Head of caudate nucleus (tissue), 42 donors: Measurements from ENCODE around the gene SCAF8.
"Not testable (repeated sequence)": the region's sequence is repeated elsewhere in the genome, so short reads cannot be mapped to it uniquely, and the experiment has no call there.

Experiments
- DNase-seq, 42 donors: peaks; one replicate each; pipeline versions ENCODE4 v3.0.0 to v3.0.0-alpha.2; 2020 to 2021; ENCODE audit warnings: mixed read lengths in 7 of 42
- intact Hi-C: fragments of 100-400 bp; cut with DNase I; formaldehyde crosslinking; loops from one replicate; pipeline ENCODE4 v1.15.0; 2022

The SCAF8 gene

DNA sequence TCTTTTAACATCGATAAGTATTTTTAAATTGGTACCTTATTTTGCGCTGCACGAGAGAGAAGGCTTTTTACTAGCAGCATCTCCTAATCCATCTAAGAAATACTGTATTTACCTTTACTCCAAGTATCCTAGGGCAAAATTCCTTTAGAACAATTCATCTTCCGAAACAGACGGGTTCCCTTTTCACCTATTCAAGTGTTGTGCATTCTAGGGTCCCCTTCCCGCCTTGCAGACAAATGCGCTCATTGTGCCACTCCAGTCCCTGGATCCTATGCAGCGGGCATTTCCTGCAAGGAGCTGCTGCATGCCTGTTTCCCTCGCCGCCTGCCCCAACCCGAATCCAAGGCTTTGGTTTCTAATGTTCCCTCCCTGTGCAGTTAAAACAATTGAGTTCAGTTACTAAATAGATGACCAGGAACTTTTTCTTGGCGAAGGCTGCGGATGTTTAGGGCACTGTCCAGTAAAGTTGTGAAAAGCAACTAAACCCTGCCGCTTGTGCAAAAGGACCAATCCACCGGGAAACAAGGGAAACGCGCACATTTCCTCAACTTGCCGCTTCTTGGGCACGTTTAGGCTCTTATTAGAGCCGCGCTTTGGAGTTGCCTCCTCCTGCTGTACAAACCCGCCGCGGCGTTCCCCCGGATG, 556 bp upstream of the SCAF8 start:
- DNase-seq = peak; percentile 25 to 80 (median 51)
- intact Hi-C loops = loop anchor here (2.0 kb wide), 1 partner anchor 58 kb away; no protein-coding TSS in a partner anchor

DNA sequence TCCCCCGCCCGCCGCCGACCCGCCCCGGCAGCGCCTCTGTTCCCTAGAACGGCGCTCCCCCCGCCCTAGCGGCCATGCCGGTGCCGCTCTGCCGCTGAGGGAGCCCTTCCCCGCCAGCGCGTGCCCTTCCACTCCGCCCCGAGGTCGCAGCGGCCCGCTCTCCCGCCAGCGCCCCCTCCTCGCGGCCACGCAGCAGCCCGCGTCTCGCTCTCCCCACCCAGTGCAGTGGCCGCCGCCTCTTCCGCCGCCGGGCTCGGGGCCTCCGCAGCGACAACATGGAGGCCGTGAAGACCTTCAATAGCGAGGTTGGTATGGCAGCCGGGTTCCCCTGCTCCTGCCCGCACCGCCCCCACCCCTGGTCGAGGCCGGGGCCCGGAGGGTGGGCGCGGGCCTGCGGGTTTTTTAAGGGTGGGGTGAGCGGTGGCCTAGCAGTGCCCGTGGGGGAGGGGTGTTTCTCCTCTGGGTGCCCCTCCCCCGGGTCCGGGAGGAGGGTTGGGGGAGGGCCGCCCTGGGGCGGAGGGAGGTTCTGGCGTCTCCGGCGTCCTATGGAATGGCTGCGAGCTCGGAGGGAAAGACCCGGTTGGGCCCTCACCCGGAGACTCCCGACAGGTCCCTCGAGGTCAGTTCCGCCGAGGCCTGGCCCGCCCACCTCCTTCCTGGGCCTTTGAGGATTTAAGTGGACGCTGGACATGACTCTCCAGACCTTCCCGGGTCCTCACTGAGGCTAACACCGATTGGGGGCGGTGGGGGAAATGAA, 588 bp downstream of the SCAF8 start:
- peak; percentile 89 to 99 (median 97) for DNase-seq
- intact Hi-C loops = loop anchor here (2.0 kb wide), 1 partner anchor 59 kb away; no protein-coding TSS in a partner anchor

DNA sequence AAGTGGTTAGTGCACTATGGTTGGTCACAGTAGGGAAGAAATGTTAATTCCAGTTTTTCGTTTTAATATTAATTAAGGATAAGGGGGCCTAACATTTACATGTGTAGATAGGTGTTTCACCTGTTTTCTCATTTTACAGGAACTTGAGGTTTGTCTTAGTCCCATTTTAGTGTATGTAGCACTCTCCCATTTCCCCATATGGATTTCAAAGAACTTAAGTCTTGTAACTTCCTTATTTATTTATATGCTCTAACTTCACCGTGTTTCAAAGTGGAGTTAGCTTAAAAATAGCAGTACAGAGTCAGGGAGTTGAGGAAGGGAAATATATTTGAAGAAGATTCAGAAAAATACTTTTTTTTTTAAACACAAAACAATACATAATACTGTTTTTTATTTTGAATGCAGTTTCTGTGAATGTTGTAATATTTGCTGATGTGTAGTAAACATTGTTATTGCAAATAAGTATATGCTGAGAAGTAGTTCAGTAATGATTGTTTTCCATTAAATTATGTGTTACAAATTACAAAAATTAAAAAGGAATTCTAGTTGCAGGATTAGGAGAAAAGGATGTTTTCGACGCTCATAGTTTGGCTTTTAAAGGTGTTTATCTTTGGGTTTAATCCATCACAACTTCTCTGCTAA, 3.5 kb downstream of the SCAF8 start:
- DNase-seq = no peak
- intact Hi-C loops = loop anchor here (5.0 kb wide), 1 partner anchor 66 kb away; no protein-coding TSS in a partner anchor

DNA sequence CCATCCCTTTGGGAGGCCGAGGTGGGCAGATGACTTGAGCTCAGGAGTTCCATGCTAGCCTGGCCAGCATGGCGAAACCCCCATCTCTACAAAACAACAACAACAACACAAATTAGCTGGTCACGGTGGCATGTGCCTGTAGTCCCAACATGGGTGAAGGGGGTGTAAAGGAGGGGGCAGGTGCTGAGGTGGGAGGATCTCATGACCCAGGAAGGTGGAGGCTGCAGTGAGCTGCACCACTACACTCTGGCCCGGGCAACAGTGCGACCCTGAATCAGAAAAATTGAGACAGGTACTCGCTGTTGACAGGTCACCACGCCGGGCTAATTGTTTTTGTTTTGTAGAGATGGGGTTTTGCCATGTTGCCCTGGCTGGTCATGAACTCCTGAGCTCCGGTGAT, 4.2 kb downstream of the SCAF8 start:
- intact Hi-C loops = loop anchor here (5.0 kb wide), 1 partner anchor 65 kb away; no protein-coding TSS in a partner anchor
- DNase-seq = no peak

DNA sequence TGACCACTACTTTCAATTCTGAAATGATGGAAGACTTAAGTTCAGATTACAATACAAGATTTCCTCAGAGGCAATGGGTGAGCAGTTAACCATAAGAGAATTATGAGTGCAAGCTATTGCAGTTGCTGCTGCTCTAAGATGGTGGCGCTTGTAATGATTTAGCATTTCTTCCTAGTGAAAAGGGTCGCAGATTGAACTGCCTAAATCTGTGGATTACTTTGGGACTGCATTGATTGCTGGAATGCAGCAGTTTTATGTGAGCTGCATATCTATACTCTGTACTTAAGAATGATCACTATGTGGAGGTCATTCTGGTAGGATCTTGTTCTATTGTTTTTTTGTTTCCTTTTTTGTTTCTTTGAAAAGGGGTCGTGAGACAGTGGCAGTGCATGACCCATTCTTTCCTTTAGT, 5.3 kb downstream of the SCAF8 start:
- DNase-seq = no peak
- intact Hi-C loops = loop anchor here (5.0 kb wide), 1 partner anchor 64 kb away; no protein-coding TSS in a partner anchor

DNA sequence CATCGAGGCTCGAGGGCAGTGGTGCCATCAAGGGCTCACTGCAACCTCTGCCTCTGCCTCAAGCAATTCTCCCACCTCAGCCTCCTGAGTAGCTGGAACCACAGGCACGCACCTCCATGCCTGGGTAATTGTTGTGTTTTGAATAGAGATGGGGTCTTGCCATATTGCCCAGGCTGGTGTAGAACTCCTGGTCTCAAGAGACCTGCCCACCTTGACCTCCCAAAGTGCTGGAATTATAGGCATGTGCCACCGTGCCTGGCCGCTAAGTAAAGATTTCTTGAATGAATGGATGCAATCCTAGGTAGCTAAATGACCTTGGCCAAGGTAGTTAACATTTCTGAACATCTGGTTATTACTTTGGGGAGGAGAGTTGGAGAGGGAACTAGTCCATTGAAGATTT, 7.4 kb downstream of the SCAF8 start:
- intact Hi-C loops = no loop called here
- no peak for DNase-seq

DNA sequence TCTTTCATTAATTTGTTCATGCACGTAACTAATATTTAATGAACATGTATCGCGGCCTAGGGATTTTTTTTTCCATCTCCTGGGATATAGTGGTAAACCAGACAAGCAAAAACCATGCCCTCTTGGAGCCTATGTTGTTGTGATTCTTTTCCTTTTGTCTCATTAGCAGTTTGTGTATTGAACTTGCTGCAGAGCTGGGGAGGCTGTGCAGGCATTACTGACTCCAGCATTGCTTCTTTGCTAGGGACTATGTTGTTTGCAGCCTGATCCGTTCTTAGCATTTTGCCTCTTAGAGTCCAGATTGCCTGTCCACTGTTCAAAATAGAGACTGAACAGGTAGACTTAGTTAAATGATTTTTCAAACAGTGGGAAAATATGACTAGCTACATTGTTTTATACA, 9.7 kb downstream of the SCAF8 start:
- intact Hi-C loops = no loop called here
- no peak for DNase-seq

DNA sequence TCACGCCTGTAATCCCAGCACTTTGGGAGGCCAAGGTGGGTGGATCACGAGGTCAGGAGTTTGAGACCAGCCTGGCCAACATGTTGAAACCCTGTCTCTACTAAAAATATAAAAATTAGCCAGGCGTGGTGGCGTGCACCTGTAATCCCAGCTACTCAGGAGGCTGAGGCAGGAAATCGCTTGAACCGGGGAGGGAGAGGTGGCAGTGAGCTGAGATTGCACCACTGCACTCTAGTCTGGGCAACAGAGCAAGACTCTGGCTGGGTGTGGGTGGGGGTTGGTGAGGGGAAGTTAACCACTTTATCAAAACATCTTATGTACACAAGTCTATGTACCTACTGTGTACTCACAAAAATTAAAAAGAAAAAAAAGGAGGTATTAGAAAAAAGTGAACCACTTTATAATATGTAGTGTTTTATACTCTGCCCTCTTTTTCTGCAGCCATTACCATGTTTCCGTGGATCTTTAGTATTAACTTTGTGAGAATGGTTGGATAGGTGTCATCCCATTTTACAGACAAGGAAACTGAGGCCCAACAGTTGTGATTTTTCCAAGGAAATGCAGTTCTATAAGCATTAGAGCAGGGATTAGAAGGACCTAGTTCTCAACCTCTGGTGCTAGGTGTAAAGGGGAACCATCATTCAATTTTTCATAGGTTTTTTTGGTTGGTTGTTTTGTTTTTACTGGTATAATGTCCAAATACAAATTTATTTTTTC, 11.0 kb downstream of the SCAF8 start:
- DNase-seq, intact Hi-C loops: not testable (repeated sequence)

DNA sequence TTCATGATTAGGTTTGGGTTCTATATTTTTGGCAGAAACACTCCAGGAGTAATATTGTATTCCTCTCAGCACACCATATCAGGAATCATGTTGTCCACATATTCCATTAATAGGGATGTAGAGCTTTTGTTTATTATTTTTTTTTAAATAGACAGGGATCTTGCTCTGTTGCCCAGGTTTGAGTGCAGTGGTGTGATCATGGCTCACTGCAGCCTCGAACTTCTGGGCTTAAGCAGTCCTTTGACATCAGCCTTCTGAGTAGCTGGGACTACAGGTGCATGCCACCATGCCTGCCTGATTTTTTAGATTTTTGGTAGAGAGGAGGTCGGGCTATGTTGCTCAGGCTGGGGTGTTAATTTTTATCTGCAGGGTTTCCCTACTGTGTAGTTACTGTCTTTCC, 12.0 kb downstream of the SCAF8 start:
- DNase-seq = no peak
- intact Hi-C loops = no loop called here

DNA sequence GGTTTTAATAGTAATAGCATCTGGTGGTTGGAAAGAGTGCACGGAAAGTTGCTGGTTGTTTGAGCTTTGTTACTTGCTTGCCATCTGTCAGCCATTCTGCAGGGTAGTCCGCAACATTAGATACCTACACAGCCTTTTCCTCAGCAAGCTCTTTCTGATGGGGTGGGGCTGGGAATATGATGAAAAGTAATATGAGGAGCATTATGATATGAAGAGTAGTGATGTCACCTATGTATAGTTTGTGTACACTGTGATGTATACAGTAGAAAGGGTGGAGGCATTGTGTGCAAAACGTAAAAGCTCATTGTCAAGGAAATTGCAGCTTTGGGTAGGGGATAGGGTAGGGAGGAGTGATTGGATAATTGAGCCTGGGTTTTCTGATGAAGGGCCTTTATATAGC, 16.1 kb downstream of the SCAF8 start:
- intact Hi-C loops = no loop called here
- DNase-seq = no peak

DNA sequence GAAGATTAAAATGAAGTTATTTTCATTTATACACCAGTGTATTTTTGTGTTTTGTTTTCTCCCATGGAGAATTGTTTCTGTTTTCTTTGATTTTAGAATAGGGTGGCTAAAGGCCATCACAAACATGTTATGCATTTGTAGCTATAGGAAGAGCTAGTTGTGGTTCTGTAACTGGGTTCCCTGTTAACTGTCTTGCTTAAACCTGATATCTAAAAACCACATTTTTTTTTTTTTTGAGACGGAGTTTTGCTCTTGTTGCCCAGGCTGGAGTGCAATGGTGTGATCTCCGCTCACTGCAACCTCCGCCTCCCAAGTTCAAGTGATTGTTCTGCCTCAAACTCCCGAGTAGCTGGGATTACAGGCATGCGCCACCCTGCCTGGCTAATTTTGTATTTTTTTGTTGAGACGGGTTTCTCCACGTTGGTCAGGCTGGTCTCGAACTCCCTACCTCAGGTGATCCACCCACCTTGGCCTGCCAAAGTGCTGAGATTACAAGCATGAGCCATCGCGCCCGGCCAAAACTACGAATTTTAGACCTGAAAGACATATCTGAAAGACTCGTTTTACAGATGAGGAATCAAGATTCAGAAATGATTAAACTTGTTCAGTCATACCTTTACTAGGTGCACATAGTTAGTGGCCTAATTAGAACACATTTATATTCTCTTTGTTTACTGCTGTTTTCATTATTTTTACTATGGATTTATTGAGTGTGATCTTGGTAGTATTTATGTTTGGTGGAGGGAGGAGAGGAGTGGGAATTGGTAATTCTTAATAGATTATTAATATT, 18.0 kb downstream of the SCAF8 start:
- no peak for DNase-seq
- intact Hi-C loops = no loop called here

DNA sequence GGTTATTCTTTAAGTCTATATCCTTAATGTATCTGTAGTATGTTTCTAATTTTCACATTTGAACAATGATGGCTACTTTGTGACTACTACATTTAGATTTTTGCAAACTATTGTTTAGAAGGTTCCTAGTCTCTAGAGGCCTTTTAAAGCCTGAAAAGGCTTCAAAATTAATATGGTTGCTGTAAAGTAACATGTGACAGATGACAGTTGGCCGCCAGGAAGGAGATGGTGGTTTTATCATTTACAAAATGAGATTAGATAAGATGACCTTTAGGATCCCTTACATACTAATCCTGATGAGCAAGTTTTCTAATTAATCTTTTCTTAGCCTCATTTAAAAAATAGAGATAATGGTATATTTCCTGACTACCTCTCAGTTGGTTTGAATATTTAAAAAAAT, 18.8 kb downstream of the SCAF8 start:
- intact Hi-C loops = no loop called here

DNA sequence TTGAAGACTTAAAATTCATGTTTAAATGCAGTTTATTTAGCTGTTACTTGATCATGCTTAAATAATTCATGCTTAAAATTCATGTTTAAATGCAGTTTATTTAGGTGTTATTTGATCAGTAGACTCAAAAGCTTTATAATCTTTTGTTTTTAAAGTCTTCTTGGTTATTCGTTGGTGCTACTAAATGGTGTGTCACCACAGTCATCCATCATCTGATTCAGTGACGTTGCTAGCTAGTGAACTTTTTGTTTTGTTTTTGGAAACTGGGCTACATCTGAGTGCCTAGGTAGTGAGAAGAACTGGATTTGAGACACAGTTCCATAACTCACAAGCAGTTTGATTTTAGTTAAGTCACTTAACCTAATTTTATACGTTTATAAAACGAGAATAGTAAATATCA, 20.9 kb downstream of the SCAF8 start:
- intact Hi-C loops = no loop called here
- no peak for DNase-seq

More for the DNA sequence above, 18.8 kb downstream of the SCAF8 start:
- DNase-seq = no peak

DNA sequence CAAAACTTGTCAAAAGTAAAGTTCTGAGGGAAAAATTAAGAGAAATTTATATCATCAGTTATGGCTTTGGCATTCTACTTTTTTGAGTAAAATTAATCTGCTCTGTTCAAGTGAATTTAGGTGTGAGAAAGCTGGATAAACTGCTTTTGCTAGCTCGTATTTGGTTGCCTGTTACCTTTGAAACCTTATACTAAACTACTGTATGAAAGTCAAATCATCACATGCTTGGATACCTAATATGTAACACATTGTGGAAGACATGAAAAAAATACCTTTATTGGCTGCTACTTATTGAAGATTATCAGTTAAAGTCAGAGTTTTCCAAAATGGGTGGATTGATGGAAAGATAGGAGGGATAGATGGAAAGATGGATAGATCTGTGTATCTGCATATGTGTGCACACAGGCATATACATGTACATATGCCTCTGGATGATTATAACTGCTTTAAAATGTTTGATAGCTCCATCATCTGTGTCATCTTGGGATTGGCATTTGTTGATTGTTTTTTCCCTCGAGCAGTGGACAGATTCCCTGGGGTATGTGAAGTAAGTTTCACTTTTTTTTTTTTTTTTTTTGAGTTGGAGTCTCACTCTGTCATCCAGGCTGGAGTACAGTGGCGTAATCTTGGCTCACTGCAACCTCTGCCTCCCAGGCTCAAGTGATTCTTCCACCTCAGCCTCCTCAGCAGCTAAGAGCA, 24.3 kb downstream of the SCAF8 start:
- intact Hi-C loops = no loop called here
- no peak for DNase-seq

DNA sequence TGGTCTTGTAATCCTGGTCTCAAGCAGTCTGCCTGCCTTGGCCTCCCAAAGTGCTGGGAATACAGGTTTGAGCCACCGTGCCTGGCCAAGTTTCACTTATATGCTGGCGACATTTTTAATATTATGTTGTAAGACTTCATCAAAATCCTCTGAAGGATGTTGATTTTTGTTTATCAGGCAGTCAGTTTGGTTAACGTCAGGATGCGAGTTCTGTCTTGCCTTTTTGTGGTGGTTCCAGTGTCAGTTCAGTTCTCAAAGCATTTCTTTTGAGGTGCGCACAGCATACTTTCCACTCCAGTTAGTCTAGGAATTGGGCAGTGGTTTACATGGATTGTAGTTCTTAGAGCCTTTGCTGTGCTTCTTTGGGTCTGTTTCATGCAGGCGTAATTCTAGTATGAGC, 24.9 kb downstream of the SCAF8 start:
- intact Hi-C loops = no loop called here
- DNase-seq = no peak

DNA sequence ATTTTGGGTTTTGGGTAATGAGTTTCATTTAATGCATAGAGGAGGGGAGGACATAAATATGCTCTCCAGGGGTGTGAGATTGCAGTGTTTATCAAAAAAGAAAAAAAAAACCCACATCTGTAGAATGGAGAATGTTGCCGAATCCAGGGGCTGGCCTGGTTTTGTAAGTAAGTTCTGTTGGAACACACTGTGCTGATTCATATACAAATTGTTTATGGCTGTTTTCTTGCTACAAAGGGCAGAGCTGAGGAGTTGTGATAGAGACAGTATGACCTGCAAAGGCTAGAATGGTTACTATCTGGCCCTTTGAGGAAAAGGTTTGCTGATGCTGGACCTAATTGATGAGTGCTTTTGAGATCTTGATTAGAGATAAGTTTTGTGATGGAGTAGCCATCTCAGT, 30.4 kb downstream of the SCAF8 start:
- intact Hi-C loops = no loop called here

DNA sequence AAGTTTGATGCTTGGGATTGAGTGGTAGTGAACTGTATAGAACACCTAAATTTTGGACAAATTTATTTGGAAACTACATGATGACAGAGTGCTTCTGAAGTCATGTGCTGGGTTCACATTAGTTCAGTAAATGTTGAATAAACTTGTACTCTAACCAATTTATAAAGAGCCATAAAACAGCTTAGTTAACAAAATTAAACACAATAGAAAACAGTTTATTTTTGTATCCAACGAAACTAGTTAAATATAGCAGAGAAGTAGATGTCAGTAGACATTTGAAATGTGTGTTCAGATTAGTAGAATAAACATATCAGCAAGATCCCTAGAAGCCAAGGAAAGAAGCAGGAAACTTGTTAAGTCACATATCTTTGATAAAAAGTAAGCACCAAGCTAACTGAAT, 32.1 kb downstream of the SCAF8 start:
- intact Hi-C loops = no loop called here
- no peak for DNase-seq

More for the DNA sequence above, 30.4 kb downstream of the SCAF8 start:
- DNase-seq = no peak

DNA sequence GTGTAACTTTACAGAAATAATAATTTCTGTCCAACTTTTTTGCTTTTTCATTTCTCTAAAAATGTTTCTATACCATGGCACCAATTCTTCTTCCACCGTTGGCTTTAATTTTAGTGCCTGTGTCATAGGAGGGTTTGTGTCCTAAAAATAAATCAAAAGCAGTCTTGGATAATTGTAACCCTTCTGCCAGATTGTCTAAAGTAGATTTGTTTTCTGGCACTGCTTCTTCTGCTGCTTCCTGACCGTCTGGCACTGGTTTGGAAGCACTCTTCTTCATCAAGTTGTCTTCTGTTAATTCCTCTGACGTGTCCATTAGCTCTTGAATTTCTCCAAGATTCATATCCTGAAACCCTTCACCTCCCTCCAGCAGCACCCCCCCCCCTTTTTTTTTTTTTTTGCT, 33.1 kb downstream of the SCAF8 start:
- intact Hi-C loops = no loop called here
- DNase-seq = no peak
